H1 (cell line): ENCODE results near the gene NMT2. TPM values are rescaled to one million over a fixed set of nuclear protein-coding genes. Genes with fewer than 3 reads are reported as not detected.

Experiments
- RAD21 ChIP-seq, 2 experiments: IDR thresholded peaks in 1 of 2; conservative IDR thresholded peaks in 1 of 2; 2 replicates each; pipeline ENCODE4 v1.6.1; 2011; ENCODE audit warnings: low read depth in 2 of 2, low read length in 2 of 2, improper control_type of control experiment in 1 of 2, inconsistent platforms in 1 of 2, mild to moderate bottlenecking in 1 of 2, moderate library complexity in 1 of 2
- polyA plus RNA-seq, 7 experiments: library from polyadenylated mRNA; depleted of rRNA in 3 of 7; stranded (reverse) in 5 of 7; unstranded in 2 of 7; fragments of >200 nt in 5 of 7; fragments of 200-250 nt in 2 of 7; gene quantifications; 1 replicate in 5 of 7; 2 replicates in 1 of 7; 4 replicates in 1 of 7; pipeline versions ENCODE4 v1.2.1 to v1.2.3, GENCODE V29; 2011 to 2013; ENCODE audit warnings: missing spikeins in 2 of 7, mixed read lengths in 2 of 7
- total RNA-seq: library from RNA; stranded (reverse); fragmentation: NEBNext Ultra II Directional; extraction: Animal tissue kit (Norgen Biotek cat#: 25700); gene quantifications from 2 replicates; pipeline ENCODE4 v1.2.1, GENCODE V29; 2021

The NMT2 gene
- total and polyA plus RNA-seq, 2 of the 8 experiments (the other 6 are each of a cell fraction or from before 2014, with no cell fraction given), result 4.4 to 15.4 TPM

DNA sequence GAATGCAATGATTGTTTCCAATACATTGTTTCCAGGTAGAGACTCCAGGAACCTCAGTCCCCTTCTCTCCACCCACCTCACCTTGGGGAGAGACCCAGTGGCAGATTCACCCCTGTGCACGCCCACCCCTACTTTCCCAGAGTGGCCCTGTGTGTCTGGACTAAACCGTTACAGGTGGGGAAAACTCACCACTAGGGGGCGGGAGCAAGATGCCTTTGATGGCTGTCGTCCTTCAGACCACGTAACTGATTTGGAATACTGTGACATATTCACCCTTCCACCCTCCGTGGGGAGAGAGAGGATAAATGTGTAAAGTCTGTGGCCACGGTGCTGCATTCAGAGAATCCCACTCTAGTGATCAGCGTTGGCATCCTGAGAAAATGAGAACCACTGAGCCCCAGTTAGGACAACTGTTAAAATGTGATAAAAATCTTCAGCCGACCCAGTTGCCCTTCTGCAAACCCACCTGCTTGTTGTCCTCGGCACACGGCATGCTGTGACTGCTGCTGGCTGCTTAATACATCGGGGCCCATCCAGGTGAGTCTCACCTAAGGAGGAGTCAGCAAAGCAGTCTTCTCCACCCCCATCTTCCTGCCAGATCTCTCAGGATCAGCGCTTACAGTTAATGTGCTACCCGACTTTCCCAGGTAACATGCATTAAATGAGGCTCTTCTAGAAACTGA is 41.5 kb upstream of the NMT2 start (continued):
- TF ChIP-seq RAD21 (IDR thresholded peaks at IDR 0.05 in 1 of 2, conservative IDR thresholded peaks at IDR 0.05 in 1 of 2; ENCODE audit: low read depth in 2 of 2, low read length in 2 of 2), result peak; percentile 71 to 73
